CD4-positive, alpha-beta T cell treated with Interleukin-17A for 4 hours (primary cell): ENCODE measurements around the gene CCDC88C.
"Not testable (repeated sequence)": the region's sequence is repeated elsewhere in the genome, so short reads cannot be mapped to it uniquely, and the experiment has no call there.

Experiments used
- DNase-seq: peaks from one replicate; pipeline ENCODE4 v3.0.0-alpha.2; 2020; ENCODE audit warnings: mixed read lengths

Gene CCDC88C

DNA sequence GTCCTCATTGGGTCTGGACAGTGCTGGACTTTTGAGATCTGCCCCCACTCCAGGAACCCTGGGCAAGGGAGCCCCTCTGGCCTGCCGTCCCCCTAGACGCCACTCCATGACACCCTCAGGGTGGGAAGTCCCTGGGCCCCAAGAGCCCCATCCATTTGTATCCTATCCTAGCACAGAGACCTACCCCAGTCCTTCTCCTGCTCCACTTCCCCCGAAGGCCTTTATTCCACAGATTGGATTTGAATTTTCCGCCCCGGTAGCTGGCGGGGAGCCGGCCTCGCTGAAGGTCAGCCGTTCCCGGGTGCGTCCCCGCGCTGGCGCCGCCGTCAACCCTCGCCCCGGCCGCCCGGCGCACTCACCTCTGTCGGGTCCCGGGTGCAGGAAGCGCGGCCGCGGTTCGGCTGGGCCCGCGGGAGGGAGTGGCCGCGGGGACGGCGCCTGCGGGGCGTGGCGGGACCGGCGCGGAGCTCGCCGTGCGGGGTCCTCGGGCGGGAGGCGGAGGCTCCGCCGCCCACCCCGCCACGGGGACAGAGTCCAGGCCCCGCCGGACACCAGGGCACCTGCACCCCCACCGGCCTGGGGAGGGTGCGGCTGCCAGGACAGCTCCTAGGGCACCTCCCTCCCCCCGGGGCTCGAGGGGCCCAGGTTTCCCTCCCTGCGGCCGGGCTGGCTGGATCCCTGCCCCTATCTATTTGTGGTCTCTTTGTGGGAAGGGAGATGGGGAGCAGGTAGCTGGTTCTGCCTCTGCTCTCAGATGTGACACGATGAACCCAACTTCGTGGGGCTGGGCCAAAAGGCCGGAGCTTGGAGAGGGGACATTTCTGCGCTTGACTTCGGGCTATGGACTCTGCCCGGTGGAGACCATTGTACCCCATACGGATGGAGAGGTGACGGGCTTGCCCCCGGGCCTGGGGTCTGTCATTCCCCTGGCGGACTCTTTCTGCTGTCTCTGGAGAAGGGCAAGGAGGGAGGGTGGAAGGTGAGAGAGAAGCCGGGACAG, 153.2 kb downstream of the CCDC88C start:
- peak; percentile 57 for DNase-seq

DNA sequence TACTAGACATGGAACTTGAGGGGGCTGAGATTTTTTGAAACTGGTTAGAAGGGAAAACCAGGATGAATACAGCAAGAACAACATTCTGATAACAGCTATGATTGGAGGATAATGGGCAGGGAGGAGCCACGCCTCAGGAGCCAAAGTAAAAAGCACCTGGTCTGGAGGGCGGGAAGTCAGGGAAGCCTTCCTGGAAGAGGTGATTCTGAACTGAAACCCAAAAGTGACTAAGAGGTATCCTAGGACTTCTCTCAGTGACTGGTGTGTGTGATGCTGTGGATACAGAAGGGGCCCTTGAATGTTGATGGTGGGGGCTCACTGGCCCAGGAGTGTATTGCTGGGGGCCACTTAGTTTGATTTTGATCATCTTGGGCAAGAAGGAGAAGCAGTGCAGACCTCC, 154.3 kb downstream of the CCDC88C start:
- no peak for DNase-seq

DNA sequence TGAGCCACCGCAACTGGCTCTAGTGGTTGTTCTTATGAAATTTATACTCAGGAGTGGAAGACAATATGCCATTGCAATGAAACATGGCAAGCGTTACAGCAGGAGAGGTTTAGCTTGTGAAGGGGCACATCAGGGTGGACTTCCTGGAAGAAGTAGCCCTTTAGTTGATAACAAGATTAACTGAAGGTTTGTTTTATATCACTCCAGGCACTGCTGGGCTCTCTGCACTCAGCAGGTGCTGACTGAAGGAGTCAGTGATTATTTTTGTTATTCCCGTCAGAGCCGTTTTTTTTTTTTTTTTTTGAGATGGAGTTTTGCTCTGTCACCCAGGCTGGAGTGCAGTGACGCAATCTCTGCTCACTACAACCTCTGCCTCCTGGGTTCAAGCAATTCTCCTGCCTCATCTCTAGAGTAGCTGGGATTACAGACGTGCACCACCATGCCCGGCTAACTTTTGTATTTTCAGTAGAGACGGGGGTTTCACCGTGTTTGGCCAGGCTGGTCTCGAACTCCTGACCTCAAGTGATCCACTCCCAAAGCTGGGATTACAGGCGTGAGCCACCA, 155.6 kb downstream of the CCDC88C start:
- no peak for DNase-seq

DNA sequence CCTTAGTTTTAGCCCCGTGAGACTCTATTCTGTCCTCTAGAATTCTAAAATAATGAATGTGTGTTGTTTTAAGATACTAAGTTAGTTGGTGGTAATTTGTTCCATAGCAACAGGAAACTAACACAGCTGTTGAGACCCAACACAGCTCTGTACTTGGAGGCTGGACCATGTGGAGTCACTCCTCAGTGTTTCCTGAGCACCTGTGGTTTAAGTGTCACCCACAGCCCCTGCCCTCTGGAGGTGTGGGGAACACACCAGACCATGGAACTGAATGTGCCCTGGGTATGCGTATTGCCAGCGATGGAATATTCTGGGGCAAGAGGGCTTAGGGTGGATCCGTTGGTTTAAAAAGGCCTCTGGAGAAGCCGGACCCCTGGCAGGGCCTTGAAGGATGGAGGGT, 156.5 kb downstream of the CCDC88C start:
- DNase-seq = peak; percentile 43

DNA sequence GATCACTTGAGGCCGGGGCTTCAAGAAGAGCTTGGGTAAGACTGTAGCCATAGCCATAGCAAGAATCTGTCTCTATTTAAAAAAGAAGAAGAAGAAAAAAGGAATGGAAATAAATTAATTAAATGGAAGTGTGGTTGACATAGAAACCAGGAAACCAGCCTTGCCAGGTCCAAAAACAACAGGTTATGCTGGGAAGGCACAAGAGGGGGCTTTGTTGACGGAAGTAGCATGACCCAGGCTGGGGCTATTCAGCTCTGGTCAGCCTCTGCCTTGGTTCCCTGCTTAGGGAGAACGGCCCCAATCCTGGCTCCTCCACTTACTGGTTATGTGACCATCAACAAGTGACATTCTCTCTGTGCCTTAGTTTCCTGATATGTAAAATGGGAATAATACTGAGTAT, 158.7 kb downstream of the CCDC88C start:
- no peak for DNase-seq

DNA sequence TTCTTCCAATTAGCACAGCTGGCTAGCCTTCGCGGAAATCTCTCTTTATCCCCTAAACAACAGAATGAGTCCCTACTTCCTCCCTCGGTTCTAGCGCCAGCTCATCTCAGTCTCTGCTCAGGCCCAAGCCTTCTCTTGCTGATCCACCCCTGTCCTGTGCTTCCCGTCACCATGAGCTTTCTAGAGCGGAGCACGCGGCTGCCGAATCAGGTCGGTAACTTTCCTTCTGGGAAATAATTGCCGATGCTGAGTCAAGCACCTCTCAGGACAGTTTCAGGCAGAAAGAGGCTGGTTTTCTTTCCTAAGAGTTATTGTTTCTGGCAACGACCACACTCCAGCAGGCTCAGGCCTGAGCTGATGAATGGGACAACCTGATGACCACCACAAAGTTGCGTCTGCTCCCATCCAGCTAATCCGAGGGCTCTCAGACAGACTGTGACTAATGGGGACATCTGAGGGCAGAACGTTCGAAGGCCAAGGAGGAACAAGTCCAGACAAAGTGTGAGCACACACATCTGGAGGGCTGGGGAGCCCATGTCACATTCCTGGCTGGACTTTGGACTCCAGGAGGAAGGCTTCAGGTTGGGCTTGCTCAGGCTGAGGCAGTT, 159.5 kb downstream of the CCDC88C start:
- DNase-seq = no peak

DNA sequence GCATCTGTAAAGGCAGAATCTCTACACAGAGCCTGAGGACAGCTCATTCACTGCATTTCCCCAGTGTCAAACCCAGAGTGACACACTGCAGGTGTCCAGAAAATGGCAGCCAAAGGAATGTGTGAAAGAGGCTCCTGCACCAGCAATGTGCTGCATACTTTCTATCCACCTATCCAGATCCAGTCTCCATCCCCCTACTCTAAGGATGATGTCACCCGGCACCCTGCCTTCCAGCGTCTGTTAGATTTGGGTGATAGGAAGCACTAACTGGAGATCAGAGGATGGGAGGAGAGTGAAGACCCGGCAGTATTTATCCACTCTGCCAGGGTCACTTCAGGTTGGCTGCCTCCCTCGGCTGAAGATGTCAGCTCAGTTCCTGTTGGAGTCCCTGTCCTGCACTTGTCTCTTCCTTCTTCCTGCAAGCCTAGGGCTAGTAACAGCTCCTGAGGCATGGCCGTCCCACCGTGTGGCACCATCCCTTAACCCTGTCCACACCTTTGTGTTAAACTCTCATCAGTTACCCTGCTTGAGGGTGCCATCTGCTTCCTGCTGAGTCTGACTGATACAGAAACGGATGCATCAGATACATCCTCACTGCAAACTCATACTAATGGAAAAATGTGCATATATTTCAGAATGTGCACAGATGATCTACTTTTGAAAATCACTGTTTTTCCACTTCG, 160.2 kb downstream of the CCDC88C start:
- DNase-seq = no peak

DNA sequence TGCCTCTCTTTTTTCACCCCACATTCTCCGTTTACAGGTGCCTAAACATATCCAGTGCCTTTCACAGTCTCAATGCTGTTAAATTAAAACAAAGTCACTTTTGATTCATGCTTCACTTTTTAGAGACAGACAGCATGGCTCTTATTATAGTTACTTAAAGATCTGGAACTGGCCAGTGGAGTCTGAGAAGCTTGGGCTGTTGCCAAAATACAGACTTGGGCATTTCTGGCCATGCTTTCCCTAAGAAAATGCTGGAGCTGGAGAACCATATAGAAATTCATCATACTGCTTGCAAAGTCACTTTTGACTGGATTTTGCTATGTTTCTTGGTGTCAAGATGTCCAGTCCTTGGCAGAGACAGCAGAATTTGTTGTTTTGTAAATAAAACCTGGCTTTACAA, 161.0 kb downstream of the CCDC88C start:
- DNase-seq = no peak

DNA sequence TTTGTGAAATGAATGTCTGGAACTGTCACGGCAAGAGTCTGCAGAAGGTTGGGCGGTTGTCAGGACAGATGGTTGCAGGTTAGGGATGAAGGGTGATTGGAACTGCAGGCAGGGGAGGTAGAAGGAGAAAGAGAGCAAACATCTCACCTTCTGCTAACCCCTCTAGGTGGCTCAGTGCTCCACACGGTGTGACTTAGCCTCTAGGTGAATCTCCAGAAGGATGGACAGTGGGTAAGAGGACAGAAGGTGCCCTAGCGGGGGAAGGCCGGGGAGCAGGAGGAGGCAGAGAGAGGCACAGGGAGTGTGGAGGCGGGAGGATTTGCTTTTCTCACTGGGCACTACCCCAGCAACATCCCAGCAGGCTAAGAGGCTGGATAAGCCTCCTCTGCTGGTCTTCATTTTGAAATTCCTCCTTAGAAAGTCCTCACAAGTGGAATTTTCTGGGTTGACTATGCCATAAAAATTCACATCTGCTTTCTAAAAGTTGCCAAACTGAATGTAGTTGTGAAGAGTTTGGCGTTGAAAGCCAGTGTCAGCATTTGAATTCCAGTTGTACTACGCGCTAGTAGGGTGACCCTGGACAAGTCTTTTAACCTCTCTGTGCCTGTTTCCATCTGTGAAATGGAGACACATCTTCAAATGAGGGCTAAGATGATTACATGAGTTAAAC, 162.5 kb downstream of the CCDC88C start:
- no peak for DNase-seq

DNA sequence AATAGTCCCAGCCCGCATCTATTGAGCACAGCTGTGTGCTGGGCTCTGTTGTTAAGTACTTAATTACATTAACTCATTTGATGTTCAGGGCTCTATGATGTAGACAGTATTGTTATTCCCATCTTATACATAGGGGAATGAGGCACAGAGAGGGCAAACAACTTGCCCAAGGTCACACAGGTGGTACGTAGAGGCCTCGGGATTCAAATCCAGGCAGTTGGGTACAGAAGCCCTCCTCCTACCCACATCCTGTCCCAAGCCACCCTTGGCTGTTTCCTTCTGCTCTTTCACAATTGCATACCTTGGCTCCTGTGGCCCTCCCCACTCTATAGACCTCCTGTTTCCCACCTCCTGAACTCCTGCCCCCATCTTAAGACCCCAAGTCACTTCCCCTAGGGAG, 163.2 kb downstream of the CCDC88C start:
- peak; percentile 57 for DNase-seq

DNA sequence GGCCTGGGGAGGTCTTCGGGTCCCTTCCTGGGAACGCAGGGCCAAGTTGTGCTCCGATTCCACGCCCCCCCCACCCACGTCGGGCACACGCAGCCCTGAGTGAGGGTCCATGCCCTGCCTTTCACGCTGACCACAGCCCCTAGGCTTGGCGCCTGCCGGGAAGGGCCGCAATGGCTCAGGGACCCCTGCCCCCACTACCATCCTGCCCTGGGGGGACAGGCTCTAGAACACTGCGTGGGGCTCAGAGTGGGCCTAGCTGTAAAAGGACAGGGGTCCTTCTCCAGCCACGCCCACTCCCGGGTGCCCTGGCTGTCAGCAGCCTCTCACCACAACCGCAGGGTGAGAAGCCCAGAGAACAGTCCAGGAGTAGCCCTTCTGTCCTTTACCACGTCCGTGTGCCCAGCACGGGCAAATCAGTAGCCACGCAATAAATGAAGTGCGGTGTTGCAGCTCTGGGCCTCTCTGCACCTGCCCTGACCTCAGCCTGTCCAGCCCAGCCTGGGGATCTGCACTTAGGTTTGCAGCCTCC, 163.8 kb downstream of the CCDC88C start:
- peak; percentile 32 for DNase-seq

DNA sequence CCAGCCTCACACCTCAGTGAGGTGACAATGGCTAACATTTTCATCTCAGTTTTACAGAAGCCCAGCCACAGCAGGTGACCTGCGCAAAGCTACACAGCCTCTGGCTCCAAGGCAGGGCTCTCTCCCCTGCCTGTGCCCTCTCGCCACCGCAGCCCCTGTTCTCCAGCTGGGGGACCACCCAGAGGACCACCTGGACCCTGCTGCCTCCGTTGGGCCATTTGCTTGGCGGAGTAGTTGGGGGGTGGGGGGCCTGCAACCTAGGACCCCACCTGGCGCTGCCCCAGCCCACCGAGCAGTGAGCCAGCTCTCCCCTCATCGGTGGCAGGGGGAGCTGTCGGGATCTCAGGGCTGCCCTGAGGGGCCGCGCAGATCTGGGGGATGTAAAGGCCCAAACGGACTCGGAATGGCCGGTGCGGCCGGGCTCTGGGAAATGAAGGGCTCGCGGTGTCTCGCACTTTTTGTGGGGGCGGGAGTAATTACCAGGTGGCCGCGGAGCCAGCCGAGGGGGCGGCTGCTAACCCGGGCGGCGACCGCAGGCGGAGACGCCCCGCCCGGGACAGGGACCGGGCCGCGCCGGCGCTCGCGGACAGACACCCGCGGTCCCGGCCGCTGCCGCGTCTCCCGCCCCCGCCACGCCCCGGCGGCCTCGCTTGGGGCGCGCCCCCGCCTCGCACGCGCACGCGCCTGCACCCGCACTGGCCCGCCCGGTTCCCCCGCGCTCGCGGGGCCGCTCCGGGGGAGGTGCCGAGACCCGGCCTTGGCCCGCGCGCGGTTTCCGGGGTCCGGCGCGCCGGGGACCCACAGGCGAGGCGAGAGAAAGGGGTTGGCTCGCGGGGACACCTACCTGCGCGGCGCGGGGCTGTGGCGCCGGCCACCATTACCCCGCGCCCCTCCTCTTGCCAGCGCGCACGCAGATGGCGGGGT, 164.5 kb downstream of the CCDC88C start:
- peak; percentile 63 for DNase-seq

DNA sequence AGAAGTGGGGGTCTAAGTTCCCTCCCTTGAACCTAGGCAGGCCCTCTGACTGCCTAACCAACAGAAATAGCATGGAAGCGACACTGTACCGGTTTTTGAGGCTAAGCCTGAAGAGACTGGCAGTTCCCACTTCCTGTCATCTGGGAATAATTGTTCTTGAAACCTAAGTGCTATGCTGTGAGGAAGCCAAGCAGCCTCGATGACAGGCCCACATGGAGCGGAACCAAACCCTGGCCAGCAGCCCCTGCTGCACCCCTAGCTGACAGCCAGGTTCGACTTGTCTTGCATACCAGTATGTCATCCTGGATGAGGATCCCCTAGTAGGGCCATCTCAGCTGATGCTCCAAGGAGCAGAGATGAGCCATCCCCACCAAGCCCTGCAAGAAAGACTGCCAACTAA, 166.7 kb downstream of the CCDC88C start:
- DNase-seq = peak; percentile 33

DNA sequence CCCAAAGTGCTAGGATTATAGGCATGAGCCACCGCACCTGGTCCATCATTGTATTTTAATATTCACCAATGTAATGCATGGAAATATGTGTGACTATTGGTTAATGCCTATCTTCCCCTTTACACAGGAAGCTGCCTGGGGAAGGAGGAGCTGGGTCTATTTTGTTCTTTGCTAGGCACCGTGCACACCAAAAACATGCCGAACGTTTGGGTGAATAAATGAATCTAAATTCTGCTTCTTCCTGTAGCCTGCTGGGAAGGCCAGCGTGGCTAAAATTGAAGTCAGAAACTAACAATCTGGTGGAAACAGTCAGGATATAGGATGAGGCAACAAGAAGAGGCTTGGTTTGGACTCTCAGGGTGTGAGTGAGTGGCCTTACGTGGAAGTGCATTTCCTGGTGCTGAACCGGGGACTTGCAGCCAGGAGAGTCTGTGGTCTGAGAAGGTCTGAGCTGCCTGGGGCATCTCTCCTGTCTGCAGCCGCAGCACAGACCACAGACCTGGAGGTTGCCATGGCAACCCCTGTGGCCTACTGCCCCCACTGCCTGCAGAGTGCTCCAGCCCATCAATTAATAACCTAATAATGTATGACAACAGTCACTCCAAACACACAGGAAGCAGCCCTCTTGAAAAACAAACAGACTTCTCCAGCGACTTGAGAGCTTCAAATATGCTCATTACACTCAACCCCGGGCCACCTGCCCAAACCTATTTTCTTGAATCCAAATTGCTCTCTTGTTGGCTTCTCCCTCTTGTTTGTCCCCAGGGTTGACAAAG, 167.6 kb downstream of the CCDC88C start:
- DNase-seq = peak; percentile 55

DNA sequence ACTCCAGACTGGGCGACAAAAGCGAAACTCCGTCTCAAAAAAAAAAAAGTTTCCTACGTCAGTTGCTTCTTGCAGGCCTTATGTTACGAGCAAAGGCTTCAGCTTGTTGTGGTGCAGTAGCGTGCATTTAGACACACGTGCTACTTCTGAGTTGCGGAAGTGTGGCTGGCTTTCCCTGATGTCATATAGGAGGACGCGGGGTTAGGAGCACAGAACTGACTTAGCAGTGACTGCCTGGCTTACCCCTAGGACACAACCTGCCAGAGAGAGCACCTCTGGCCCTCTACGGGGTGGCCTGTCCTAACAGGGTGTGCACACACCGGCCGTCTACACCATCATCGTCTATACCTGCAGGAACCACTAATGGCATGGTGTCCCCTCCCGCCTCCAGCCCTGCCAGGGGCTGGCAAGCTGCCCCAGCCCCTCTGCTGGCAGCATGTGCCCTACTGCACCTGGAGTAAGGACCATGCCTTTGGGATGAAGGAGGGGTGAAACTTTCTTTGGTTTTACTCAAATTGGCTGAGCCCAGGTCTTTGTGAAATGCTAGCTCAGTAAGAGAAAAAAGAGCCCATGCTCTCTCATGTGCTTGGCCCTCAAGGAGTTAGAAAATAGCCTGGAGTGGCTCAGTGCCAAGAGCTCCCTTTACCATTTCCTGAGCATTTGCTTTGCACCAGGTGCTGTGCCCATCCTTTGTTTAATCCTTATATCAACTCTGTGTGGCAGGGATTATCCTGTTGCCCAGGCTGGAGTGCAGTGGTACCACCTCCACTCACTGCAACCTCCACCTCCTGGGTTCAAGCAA, 171.4 kb downstream of the CCDC88C start:
- peak; percentile 83 for DNase-seq

DNA sequence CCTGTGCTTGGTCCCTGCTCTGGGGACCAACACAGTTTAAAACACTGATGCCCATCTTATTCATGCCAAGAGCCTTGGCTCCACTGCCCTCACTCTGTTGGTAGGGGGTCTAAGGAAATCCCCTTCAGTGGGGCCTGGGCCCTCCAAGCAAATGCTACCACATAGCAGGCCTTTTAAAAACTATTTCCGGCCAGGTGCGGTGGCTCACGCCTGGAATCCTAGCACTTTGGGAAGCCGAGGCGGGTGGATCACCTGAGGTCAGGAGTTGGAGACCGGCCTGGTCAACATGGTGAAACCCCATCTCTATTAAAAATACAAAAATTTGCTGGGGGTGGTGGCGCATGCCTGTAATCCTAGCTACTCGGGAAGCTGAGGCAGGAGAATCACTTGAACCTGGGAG, 172.0 kb downstream of the CCDC88C start:
- DNase-seq = not testable (repeated sequence)

DNA sequence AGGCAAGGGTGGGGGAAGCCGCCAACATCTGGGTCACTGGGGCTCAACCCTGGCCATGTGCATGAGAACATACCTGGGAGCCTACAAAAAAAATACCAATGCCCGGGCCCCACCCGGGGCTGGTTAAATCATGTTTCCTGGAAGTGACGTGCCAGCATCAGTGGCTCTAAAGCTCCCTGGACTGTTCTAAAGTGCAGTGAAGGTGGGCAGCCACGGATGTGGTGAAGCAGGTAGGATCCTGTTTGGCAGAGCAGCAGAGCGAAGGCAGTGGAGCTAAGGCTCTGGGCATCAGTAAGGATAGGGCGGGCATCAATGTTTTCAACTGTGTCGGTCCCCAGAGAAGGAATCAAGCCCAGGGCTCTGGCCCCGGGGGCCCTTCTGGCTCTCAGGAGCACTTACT, 172.6 kb downstream of the CCDC88C start:
- peak; percentile 82 for DNase-seq

DNA sequence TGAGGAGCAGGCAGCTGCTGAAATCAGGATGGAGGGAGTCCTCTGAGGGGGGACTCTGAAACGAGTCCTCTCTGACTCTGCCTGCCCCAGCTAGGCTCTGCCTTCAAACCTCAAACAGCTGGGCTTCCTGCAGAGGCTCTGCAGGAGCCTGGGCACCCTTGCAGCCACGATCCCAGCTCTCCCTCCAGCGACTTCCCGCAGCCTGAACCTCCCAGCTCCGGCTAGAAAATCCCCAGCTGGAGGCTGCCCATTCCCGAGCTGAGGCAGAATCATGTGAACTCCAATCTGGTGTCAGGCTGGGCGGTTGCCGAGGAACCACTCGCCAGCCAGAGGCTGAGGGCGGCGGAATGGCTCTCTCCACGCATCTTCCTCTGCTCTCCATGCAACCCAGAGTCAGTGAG, 173.1 kb downstream of the CCDC88C start, which contains the start of gene GPR68:
GPR68 (minus strand) TSS at position 204 of the 401 bp plus-strand sequence. CDS start 9,654 bp downstream, outside the sequence.
- DNase-seq = peak; percentile 63

DNA sequence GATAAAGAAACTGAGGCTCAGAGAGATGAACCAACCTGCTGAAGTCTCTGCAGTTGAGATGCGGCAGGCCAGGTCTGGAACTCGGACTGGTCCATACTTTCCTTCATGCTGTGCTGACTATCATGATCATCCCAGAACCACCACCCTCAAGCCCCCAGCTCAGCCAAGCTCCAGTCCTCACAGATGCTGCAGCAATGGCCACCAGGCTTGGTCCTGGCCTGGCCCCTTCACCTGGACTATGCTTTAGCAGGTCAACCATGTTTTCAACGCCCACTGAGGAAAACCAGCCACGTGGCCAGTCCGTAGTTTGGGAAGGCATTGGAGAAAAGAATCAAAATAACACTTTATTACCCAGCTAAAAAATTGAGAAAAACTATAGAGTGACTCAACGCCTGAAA, 174.5 kb downstream of the CCDC88C start:
- DNase-seq = peak; percentile 35
